HEK293 (cell line): Measurements from ENCODE around the gene DLG2.

Experiments used
- CTCF ChIA-PET: fragments of 350-600 bp; formaldehyde crosslinking; extraction: SDS; loops from one replicate; lab custom pipeline; 2021; ENCODE audit warnings: antibody characterized with exemption; lab: Yijun Ruan, JAX
- POLR2A ChIA-PET: fragments of 300-600 bp; formaldehyde crosslinking; extraction: SDS; loops from one replicate; lab custom pipeline; 2020; ENCODE audit warnings: antibody characterized with exemption, inconsistent platforms; lab: Yijun Ruan, JAX
- H3K27ac ChIP-seq: fragments of 200-500 bp; sonication (Bioruptor generic); 2 replicates; pipeline ENCODE4 v1.5.1; 2014; ENCODE audit warnings: low read depth, low read length, control low read depth, inconsistent platforms; ENCODE audit errors: extremely low read depth
- H3K36me3 ChIP-seq, 2 experiments: fragments of 200-500 bp in 1 of 2; sonication (Bioruptor generic) in 1 of 2; 1 replicate in 1 of 2; 2 replicates in 1 of 2; pipeline ENCODE4 v1.5.1; 2014 to 2017; ENCODE audit warnings: inconsistent platforms in 2 of 2, low read length in 2 of 2; ENCODE audit not compliant: control insufficient read depth in 2 of 2, insufficient read depth in 1 of 2
- H3K4me1 ChIP-seq: fragments of 200-500 bp; sonication (Bioruptor generic); 2 replicates; pipeline ENCODE4 v1.5.1; 2014; ENCODE audit warnings: mild to moderate bottlenecking, low read length, inconsistent platforms; ENCODE audit not compliant: control insufficient read depth, insufficient read depth
- H3K4me3 ChIP-seq: 2 replicates; pipeline ENCODE4 v1.5.1; 2011; ENCODE audit warnings: low read depth, mild to moderate bottlenecking, control low read depth, low read length, moderate library complexity
- H3K9me3 ChIP-seq: fragments of 200-500 bp; sonication (Bioruptor generic); 2 replicates; pipeline ENCODE4 v1.5.1; 2014; ENCODE audit warnings: low read depth, low read length, inconsistent platforms; ENCODE audit not compliant: control insufficient read depth, insufficient read depth
- KLF9 ChIP-seq: fragments of 450-650 bp; formaldehyde crosslinking; IDR thresholded peaks from 2 replicates; pipeline ENCODE4 v1.5.1; 2016; ENCODE audit warnings: missing biosample characterization, missing genetic modification characterization, low read depth
- OVOL3 ChIP-seq: fragments of 450-650 bp; formaldehyde crosslinking; IDR thresholded peaks from 2 replicates; pipeline ENCODE4 v1.5.1; 2016; ENCODE audit warnings: missing biosample characterization, missing genetic modification characterization
- RBAK ChIP-seq: fragments of 450-650 bp; formaldehyde crosslinking; IDR thresholded peaks from 2 replicates; pipeline ENCODE4 v1.5.1; 2016; ENCODE audit warnings: missing biosample characterization, missing genetic modification characterization
- TRIM28 ChIP-seq: IDR thresholded peaks from 2 replicates; pipeline ENCODE4 v1.6.1; 2011; ENCODE audit warnings: low read length, control low read depth, borderline replicate concordance
- ZBTB1 ChIP-seq: fragments of 450-650 bp; formaldehyde crosslinking; IDR thresholded peaks from 2 replicates; pipeline ENCODE4 v1.5.1; 2016; ENCODE audit warnings: missing biosample characterization, missing genetic modification characterization
- ZBTB20 ChIP-seq: fragments of 450-650 bp; formaldehyde crosslinking; IDR thresholded peaks from 2 replicates; pipeline ENCODE4 v1.5.1; 2016; ENCODE audit warnings: missing biosample characterization, missing genetic modification characterization
- ZBTB48 ChIP-seq: fragments of 450-650 bp; formaldehyde crosslinking; IDR thresholded peaks from 2 replicates; pipeline ENCODE4 v1.5.1; 2016; ENCODE audit warnings: missing biosample characterization, missing genetic modification characterization
- ZNF10 ChIP-seq: fragments of 450-650 bp; formaldehyde crosslinking; IDR thresholded peaks from 2 replicates; pipeline ENCODE4 v1.5.1; 2017; ENCODE audit warnings: missing biosample characterization, missing genetic modification characterization
- ZNF121 ChIP-seq: fragments of 450-650 bp; formaldehyde crosslinking; IDR thresholded peaks from 2 replicates; pipeline ENCODE4 v1.5.1; 2016; ENCODE audit warnings: missing biosample characterization, missing genetic modification characterization
- ZNF174 ChIP-seq: fragments of 450-650 bp; formaldehyde crosslinking; IDR thresholded peaks from 2 replicates; pipeline ENCODE4 v1.5.0; 2017; ENCODE audit warnings: missing biosample characterization, mild to moderate bottlenecking, missing genetic modification characterization
- ZNF175 ChIP-seq: fragments of 450-650 bp; formaldehyde crosslinking; IDR thresholded peaks from 2 replicates; pipeline ENCODE4 v1.5.1; 2016; ENCODE audit warnings: missing biosample characterization, missing genetic modification characterization
- ZNF19 ChIP-seq: fragments of 450-650 bp; formaldehyde crosslinking; IDR thresholded peaks from 2 replicates; pipeline ENCODE4; 2016; ENCODE audit warnings: missing biosample characterization, missing genetic modification characterization, low read depth
- ZNF311 ChIP-seq: fragments of 450-650 bp; formaldehyde crosslinking; IDR thresholded peaks from 2 replicates; pipeline ENCODE4 v1.5.1; 2017; ENCODE audit warnings: missing biosample characterization, missing genetic modification characterization, borderline replicate concordance
- TF ChIP-seq, protein P1 (sequence below): fragments of 450-650 bp; formaldehyde crosslinking; IDR thresholded peaks from 2 replicates; pipeline ENCODE4; 2016; ENCODE audit warnings: missing biosample characterization, missing genetic modification characterization
- TF ChIP-seq, protein P2 (sequence below): fragments of 450-650 bp; formaldehyde crosslinking; optimal IDR thresholded peaks from 2 replicates; pipeline ENCODE3; 2016; ENCODE audit warnings: missing biosample characterization, mild to moderate bottlenecking, missing genetic modification characterization
- TF ChIP-seq, protein P3 (sequence below): fragments of 450-650 bp; formaldehyde crosslinking; IDR thresholded peaks from 2 replicates; pipeline ENCODE4 v1.5.1; 2017; ENCODE audit warnings: missing biosample characterization, missing genetic modification characterization

DLG2 gene

DNA sequence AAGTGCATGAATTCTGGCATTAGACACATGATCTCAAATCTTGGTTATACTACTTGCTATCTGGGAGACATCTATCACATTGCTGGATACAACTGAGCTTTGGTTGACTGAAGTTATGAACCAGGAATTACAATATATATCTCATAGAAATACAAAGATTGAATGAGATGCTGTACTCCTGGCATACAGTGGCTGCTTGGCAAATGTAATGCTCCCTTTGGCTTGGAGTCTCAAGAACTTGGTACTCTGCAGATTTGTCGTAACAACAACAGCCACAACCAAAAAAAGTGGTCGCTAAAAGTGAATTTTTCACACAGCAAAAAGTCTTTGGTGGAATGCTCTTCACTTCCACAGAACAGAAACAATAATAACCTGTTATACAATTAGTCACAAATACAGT, 1082.6 kb downstream of the DLG2 start:
- CTCF ChIA-PET: interaction anchor here (0.6 to 1.6 kb wide), 3 partner anchors 20 to 210 kb away, joined by 3 to 4 read pairs (median 3); no protein-coding TSS in a partner anchor
- TF ChIP-seq ZNF311 (tag by site-specific recombination) (no peak), TRIM28 (no peak), ZBTB20 (tag by site-specific recombination) (no peak), ZNF175 (tag by site-specific recombination) (no peak), ZNF19 (tag by site-specific recombination) (no peak), ZNF121 (tag by site-specific recombination) (no peak), ZNF10 (tag by site-specific recombination) (no peak)
- TF ChIP-seq, protein P1, sequence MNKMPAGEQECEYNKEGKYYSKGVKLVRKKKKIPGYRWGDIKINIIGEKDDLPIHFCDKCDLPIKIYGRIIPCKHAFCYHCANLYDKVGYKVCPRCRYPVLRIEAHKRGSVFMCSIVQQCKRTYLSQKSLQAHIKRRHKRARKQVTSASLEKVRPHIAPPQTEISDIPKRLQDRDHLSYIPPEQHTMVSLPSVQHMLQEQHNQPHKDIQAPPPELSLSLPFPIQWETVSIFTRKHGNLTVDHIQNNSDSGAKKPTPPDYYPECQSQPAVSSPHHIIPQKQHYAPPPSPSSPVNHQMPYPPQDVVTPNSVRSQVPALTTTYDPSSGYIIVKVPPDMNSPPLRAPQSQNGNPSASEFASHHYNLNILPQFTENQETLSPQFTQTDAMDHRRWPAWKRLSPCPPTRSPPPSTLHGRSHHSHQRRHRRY (tag by site-specific recombination): no peak
- TF ChIP-seq, protein P2, sequence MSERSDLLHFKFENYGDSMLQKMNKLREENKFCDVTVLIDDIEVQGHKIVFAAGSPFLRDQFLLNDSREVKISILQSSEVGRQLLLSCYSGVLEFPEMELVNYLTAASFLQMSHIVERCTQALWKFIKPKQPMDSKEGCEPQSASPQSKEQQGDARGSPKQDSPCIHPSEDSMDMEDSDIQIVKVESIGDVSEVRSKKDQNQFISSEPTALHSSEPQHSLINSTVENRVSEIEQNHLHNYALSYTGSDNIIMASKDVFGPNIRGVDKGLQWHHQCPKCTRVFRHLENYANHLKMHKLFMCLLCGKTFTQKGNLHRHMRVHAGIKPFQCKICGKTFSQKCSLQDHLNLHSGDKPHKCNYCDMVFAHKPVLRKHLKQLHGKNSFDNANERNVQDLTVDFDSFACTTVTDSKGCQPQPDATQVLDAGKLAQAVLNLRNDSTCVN (tag by site-specific recombination): no peak

DNA sequence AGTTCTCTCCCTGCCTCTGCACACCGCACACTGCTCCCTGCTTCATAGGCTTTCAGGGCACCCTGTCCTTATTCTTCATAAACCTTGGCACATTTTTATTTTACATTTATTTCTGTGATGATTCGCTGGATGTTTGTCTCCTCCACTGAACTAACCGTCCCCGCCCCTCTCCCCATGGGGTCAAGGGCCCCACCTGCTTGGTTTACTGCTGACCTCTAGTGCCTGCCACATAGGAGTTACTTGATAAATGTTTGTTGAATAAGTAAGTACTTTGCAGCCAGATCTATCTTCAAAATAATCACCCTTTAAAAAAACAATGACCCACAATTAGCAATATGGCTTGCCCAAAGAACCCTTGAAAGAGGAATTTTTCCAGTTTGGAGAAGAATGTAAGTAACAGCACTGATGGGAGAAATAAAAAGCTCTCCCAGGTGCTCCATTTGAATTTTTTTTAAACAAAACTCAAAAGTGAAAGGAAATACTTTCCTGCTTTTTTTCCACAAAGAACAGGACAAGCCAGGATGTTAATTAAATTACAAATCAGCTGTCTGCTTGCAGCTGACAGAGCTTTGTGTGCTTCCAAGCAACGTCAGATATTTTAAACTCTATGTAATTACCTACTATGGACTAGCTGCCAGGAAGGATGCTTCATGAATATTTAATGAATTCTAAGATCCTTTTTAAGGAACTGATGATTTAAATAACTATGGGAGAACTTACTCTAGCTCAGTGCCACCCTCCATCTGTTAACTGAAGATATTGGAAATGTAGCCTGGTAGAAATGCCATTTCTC, 1083.6 kb downstream of the DLG2 start:
- no peaks in the 10 kb centered on the region for H3K4me1 ChIP-seq
- no peak overlapping the region for H3K27ac ChIP-seq
- H3K4me3 ChIP-seq: no peak overlapping the region
- no peaks in the 10 kb centered on the region for H3K36me3 ChIP-seq
- H3K9me3 ChIP-seq: no peaks in the 10 kb centered on the region
- POLR2A ChIA-PET: no interaction called here
- CTCF ChIA-PET: interaction anchor here (0.6 to 1.6 kb wide), 2 partner anchors 19 to 722 kb away, joined by 4 read pairs; no protein-coding TSS in a partner anchor
- TF ChIP-seq KLF9 (tag by site-specific recombination) (no peak), ZBTB1 (tag by site-specific recombination) (no peak), ZNF311 (tag by site-specific recombination) (no peak), ZNF174 (tag by site-specific recombination) (no peak), OVOL3 (tag by site-specific recombination) (no peak), ZBTB48 (tag by site-specific recombination) (no peak), RBAK (no peak)

More for the DNA sequence above, 1082.6 kb downstream of the DLG2 start:
- H3K9me3 ChIP-seq: no peaks in the 10 kb centered on the region
- POLR2A ChIA-PET: no interaction called here
- no peaks in the 10 kb centered on the region for H3K4me1 ChIP-seq
- no peaks in the 10 kb centered on the region for H3K36me3 ChIP-seq
- no peak overlapping the region for H3K4me3 ChIP-seq
- no peak overlapping the region for H3K27ac ChIP-seq

DNA sequence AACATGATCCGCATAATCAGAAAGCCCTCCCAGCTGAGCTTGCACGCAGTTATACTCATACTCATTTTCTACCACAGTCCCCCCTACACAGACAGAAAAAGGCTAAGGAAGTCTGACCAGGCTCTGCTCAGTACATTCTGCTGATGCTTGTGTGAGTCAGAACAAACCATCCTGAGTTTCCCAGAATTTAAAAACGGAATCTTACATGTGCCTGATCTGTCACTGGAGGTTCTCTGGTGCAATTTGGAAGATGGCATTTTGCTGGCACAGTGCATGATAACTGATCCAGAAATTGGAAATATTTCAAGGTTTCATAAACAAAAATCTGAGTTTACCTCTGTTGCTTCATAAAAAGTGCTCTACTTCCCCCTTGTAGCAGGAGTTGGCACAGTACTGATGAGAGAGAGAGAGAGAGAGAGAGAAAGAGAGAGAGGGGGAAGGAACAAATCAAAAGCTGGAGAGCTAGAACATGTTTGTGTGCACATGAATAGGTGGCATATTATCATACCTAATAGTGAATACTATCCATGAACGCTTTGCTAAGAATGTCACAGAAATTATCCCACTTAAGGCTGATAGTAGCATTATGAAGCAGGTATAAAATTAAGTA, 1085.3 kb downstream of the DLG2 start:
- H3K27ac ChIP-seq: no peak overlapping the region
- H3K4me3 ChIP-seq: no peak overlapping the region
- ChIA-PET CTCF (no interaction called here), POLR2A (no interaction called here)
- no peaks in the 10 kb centered on the region for H3K36me3 ChIP-seq
- TF ChIP-seq, protein P3, sequence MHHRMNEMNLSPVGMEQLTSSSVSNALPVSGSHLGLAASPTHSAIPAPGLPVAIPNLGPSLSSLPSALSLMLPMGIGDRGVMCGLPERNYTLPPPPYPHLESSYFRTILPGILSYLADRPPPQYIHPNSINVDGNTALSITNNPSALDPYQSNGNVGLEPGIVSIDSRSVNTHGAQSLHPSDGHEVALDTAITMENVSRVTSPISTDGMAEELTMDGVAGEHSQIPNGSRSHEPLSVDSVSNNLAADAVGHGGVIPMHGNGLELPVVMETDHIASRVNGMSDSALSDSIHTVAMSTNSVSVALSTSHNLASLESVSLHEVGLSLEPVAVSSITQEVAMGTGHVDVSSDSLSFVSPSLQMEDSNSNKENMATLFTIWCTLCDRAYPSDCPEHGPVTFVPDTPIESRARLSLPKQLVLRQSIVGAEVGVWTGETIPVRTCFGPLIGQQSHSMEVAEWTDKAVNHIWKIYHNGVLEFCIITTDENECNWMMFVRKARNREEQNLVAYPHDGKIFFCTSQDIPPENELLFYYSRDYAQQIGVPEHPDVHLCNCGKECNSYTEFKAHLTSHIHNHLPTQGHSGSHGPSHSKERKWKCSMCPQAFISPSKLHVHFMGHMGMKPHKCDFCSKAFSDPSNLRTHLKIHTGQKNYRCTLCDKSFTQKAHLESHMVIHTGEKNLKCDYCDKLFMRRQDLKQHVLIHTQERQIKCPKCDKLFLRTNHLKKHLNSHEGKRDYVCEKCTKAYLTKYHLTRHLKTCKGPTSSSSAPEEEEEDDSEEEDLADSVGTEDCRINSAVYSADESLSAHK (tag by site-specific recombination): no peak
- no peaks in the 10 kb centered on the region for H3K9me3 ChIP-seq
- H3K4me1 ChIP-seq: no peaks in the 10 kb centered on the region
